HG02571 (cell line): Measurements from ENCODE around the gene RGS6.
A peak's percentile ranks its signal among the peaks of the same experiment; 100 is the strongest.
"Not testable (repeated sequence)": the region's sequence is repeated elsewhere in the genome, so short reads cannot be mapped to it uniquely, and the experiment has no call there.

ENCODE experiments used
- ATAC-seq: cut with Tn5 transposase; IDR thresholded peaks from one replicate; pipeline ENCODE4 v1.9.1; 2021; ENCODE audit warnings: mild to moderate bottlenecking, moderate library complexity; ENCODE audit not compliant: unreplicated experiment

The RGS6 gene

GRCh38 chr14:72443256-72443655, 511.0 kb downstream of the RGS6 start:
- no peak for ATAC-seq

GRCh38 chr14:72443991-72444441, 511.8 kb downstream of the RGS6 start:
- ATAC-seq: no peak

GRCh38 chr14:72444701-72445100, 512.5 kb downstream of the RGS6 start:
- ATAC-seq: no peak

GRCh38 chr14:72448212-72448611, 516.0 kb downstream of the RGS6 start:
- no peak for ATAC-seq

- ATAC-seq: no peak
Observed at GRCh38 chr14:72450473-72451044, 518.3 kb downstream of the RGS6 start.

GRCh38 chr14:72451054-72451972, 519.1 kb downstream of the RGS6 start:
- ATAC-seq: no peak

- ATAC-seq: no peak
Observed at GRCh38 chr14:72452774-72453173, 520.5 kb downstream of the RGS6 start.

- no peak for ATAC-seq
Observed at GRCh38 chr14:72454388-72455160, 522.3 kb downstream of the RGS6 start.

- ATAC-seq: no peak
Observed at GRCh38 chr14:72457641-72458040, 525.4 kb downstream of the RGS6 start.

- ATAC-seq: no peak
Observed at GRCh38 chr14:72462056-72462455, 529.8 kb downstream of the RGS6 start.

- ATAC-seq: no peak
Observed at GRCh38 chr14:72463291-72463866, 531.1 kb downstream of the RGS6 start.

- no peak for ATAC-seq
Observed at GRCh38 chr14:72464226-72464625, 532.0 kb downstream of the RGS6 start.

- ATAC-seq: no peak
Observed at GRCh38 chr14:72466325-72466724, 534.1 kb downstream of the RGS6 start.

GRCh38 chr14:72471346-72471745, 539.1 kb downstream of the RGS6 start:
- ATAC-seq: no peak

- no peak for ATAC-seq
Observed at GRCh38 chr14:72472845-72473244, 540.6 kb downstream of the RGS6 start.

GRCh38 chr14:72476657-72477499, 544.6 kb downstream of the RGS6 start:
- peak; percentile 81 for ATAC-seq

GRCh38 chr14:72477578-72477977, 545.3 kb downstream of the RGS6 start:
- not testable (repeated sequence) for ATAC-seq

- no peak for ATAC-seq
Observed at GRCh38 chr14:72478471-72478893, 546.3 kb downstream of the RGS6 start.

- ATAC-seq: no peak
Observed at GRCh38 chr14:72479461-72479931, 547.3 kb downstream of the RGS6 start.
